ENCODE results near the gene HS3ST5. TPM values are rescaled to one million over a fixed set of nuclear protein-coding genes. Genes with fewer than 3 reads are reported as not detected.
"Not testable (repeated sequence)": the region's sequence is repeated elsewhere in the genome, so short reads cannot be mapped to it uniquely, and the experiment has no call there.

HS3ST5 gene
- total and polyA plus RNA-seq, 4 donors, result not detected

DNA sequence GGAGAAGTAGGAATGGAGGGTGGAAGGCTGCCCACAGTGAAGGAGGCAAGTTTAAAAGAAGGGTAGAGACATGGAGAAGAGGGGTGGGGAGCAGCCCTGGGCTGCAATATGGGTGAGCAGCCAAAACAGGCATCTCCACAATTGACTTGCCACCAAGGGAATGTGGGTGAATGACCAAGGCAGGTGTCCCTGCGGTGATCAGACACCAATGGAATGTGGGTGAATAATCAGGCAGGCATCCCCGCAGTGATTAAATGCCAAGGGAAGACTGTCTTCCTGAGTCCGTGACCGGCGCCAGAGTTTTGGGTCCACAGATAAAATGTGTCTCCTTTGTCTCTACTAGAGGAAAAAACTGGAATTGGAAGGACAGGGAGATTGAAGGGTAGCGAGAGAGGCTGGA is 325.7 kb downstream of the HS3ST5 start:
- WGBS, result 94% methylated on average over 6 of the region's 6 CpGs
- H3K36me3 ChIP-seq (ENCODE audit: control insufficient read depth in 4 of 4, insufficient read depth in 3 of 4, low read depth in 1 of 4, low read length in 3 of 4); H3K4me1 ChIP-seq (ENCODE audit: control insufficient read depth in 4 of 4, insufficient read depth in 4 of 4, low read length in 3 of 4); DNase-seq (ENCODE audit: low spot score); H3K27ac ChIP-seq (ENCODE audit: low read depth in 1 of 2, low read length in 2 of 2); H3K9me3 ChIP-seq (ENCODE audit: control insufficient read depth in 4 of 4, low read length in 3 of 4); H3K4me3 ChIP-seq (ENCODE audit: low read depth in 1 of 3, low read length in 3 of 3); H3K9ac ChIP-seq (ENCODE audit: low read depth in 1 of 2, low read length in 2 of 2); H3K27me3 ChIP-seq (ENCODE audit: control insufficient read depth in 4 of 4, insufficient read depth in 4 of 4, low read length in 3 of 4): not testable (repeated sequence)

DNA sequence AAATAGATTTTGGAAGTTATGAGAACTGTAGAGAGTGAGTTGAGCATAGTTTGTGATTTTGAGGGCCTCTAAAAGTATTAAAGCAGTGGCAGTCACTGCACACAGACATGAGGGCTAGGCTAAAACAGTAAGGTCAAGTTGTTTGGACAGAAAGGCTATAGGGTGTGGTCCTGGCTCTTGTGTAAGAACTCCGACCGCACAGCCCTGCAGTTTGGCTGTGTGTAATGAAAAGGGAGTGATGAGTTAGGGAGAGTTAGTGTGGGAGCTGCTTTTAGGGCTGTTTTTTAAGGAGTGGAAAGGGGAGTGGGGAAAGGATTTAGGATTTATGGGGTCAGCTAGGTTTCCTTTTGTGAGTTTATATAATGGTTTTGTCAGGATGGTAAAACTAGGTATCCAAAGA is 328.7 kb downstream of the HS3ST5 start:
- 67% methylated on average over 2 of the region's 2 CpGs for WGBS
- not testable (repeated sequence) for H3K4me1 ChIP-seq (ENCODE audit: control insufficient read depth in 4 of 4, insufficient read depth in 4 of 4, low read length in 3 of 4); H3K9ac ChIP-seq (ENCODE audit: low read depth in 1 of 2, low read length in 2 of 2); H3K9me3 ChIP-seq (ENCODE audit: control insufficient read depth in 4 of 4, low read length in 3 of 4); DNase-seq (ENCODE audit: low spot score); H3K27ac ChIP-seq (ENCODE audit: low read depth in 1 of 2, low read length in 2 of 2); H3K4me3 ChIP-seq (ENCODE audit: low read depth in 1 of 3, low read length in 3 of 3); H3K27me3 ChIP-seq (ENCODE audit: control insufficient read depth in 4 of 4, insufficient read depth in 4 of 4, low read length in 3 of 4); H3K36me3 ChIP-seq (ENCODE audit: control insufficient read depth in 4 of 4, insufficient read depth in 3 of 4, low read depth in 1 of 4, low read length in 3 of 4)

DNA sequence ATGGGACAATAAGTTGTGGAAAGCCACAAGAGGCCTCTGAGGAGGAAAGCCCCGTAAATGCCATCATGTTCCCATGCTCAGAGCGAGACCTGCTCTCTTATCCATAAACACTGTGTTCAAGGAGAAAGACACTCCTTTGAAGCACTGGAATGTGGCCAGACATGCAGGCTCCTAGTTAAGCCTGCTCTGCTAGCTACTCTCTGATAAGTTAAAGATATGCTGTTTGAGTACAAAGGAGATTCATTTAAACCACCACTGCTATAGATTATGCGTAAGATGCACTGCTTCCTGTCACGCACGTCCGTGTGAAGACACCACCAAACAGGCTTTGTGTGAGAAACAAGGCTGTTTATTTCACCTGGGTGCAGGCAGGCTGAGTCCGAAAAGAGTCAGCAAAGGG is 331.3 kb downstream of the HS3ST5 start:
- 60% methylated on average over 7 of the region's 7 CpGs for WGBS
- not testable (repeated sequence) for H3K9me3 ChIP-seq (ENCODE audit: control insufficient read depth in 4 of 4, low read length in 3 of 4); H3K9ac ChIP-seq (ENCODE audit: low read depth in 1 of 2, low read length in 2 of 2); H3K4me1 ChIP-seq (ENCODE audit: control insufficient read depth in 4 of 4, insufficient read depth in 4 of 4, low read length in 3 of 4); H3K4me3 ChIP-seq (ENCODE audit: low read depth in 1 of 3, low read length in 3 of 3); H3K27ac ChIP-seq (ENCODE audit: low read depth in 1 of 2, low read length in 2 of 2); H3K36me3 ChIP-seq (ENCODE audit: control insufficient read depth in 4 of 4, insufficient read depth in 3 of 4, low read depth in 1 of 4, low read length in 3 of 4); H3K27me3 ChIP-seq (ENCODE audit: control insufficient read depth in 4 of 4, insufficient read depth in 4 of 4, low read length in 3 of 4); DNase-seq (ENCODE audit: low spot score)

DNA sequence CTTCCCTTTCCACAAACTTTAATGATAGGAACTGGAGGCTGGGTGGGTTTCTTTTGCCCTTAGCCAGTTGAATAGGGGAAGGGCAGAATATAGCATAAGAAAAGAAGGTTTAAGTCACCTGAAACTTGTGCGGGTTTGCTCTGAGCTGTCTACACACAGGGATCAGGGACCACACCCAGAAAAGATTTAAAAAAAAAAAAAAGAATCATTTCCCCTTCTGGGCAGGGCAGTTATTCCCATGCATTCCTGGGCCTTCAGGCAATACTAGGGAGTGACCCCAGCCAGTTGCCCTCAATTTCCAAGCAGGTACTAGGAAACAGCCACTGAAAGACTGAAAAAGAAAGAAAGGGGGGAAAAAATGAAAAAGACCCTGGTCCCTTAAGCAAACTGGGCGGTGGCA is 332.3 kb downstream of the HS3ST5 start:
- peaks cover 0 to 2% (median 0%) of the 10 kb centered on the region in 4 donors for H3K27me3 ChIP-seq (ENCODE audit: control insufficient read depth in 4 of 4, insufficient read depth in 4 of 4, low read length in 3 of 4)
- TF ChIP-seq GABPA (IDR thresholded peaks at IDR 0.05 in 1 of 2, conservative IDR thresholded peaks at IDR 0.05 in 1 of 2), result no peak
- TF ChIP-seq, protein P1, sequence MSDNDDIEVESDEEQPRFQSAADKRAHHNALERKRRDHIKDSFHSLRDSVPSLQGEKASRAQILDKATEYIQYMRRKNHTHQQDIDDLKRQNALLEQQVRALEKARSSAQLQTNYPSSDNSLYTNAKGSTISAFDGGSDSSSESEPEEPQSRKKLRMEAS (IDR thresholded peaks at IDR 0.05), result no peak
- H3K9me3 ChIP-seq (ENCODE audit: control insufficient read depth in 4 of 4, low read length in 3 of 4), result no peaks in the 10 kb centered on the region
- no peaks in the 10 kb centered on the region for H3K4me1 ChIP-seq (ENCODE audit: control insufficient read depth in 4 of 4, insufficient read depth in 4 of 4, low read length in 3 of 4)
- no peaks in the 10 kb centered on the region for H3K36me3 ChIP-seq (ENCODE audit: control insufficient read depth in 4 of 4, insufficient read depth in 3 of 4, low read depth in 1 of 4, low read length in 3 of 4)
- H3K4me3 ChIP-seq (ENCODE audit: low read depth in 1 of 3, low read length in 3 of 3), result no peak overlapping the region
- DNase-seq (ENCODE audit: low spot score), result no peak
- no peak overlapping the region for H3K9ac ChIP-seq (ENCODE audit: low read depth in 1 of 2, low read length in 2 of 2)
- H3K27ac ChIP-seq (ENCODE audit: low read depth in 1 of 2, low read length in 2 of 2), result no peak overlapping the region
- 91% methylated on average over 2 of the region's 2 CpGs for WGBS

DNA sequence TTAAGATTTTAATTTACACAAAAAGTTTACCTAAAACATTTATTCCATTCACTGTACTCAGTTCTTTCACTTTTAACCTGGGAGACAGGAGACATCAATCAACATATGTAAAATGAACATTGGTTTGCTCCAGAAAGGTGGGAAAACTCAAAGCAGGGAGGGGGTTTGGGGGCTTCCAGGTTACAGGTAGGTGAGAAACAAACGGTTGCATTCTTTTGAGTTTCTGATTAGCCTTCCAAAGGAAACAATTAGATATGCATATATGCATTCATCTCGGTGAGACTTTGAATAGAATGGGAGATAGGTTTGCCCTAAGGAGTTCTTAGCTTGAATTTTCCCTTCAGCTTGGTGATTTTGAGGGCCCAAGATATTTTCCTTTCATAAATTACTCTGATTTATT is 333.6 kb downstream of the HS3ST5 start:
- H3K9me3 ChIP-seq (ENCODE audit: control insufficient read depth in 4 of 4, low read length in 3 of 4), result peaks cover 0 to 2% (median 0%) of the 10 kb centered on the region in 4 donors
- DNase-seq (ENCODE audit: low spot score), result no peak
- no peak for TF ChIP-seq JUND (IDR thresholded peaks at IDR 0.05)
- no peak for TF ChIP-seq GABPA (IDR thresholded peaks at IDR 0.05 in 1 of 2, conservative IDR thresholded peaks at IDR 0.05 in 1 of 2)
- TF ChIP-seq FOXA2 (IDR thresholded peaks at IDR 0.05), result no peak
- TF ChIP-seq, protein P2, sequence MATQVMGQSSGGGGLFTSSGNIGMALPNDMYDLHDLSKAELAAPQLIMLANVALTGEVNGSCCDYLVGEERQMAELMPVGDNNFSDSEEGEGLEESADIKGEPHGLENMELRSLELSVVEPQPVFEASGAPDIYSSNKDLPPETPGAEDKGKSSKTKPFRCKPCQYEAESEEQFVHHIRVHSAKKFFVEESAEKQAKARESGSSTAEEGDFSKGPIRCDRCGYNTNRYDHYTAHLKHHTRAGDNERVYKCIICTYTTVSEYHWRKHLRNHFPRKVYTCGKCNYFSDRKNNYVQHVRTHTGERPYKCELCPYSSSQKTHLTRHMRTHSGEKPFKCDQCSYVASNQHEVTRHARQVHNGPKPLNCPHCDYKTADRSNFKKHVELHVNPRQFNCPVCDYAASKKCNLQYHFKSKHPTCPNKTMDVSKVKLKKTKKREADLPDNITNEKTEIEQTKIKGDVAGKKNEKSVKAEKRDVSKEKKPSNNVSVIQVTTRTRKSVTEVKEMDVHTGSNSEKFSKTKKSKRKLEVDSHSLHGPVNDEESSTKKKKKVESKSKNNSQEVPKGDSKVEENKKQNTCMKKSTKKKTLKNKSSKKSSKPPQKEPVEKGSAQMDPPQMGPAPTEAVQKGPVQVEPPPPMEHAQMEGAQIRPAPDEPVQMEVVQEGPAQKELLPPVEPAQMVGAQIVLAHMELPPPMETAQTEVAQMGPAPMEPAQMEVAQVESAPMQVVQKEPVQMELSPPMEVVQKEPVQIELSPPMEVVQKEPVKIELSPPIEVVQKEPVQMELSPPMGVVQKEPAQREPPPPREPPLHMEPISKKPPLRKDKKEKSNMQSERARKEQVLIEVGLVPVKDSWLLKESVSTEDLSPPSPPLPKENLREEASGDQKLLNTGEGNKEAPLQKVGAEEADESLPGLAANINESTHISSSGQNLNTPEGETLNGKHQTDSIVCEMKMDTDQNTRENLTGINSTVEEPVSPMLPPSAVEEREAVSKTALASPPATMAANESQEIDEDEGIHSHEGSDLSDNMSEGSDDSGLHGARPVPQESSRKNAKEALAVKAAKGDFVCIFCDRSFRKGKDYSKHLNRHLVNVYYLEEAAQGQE (IDR thresholded peaks at IDR 0.05), result no peak
- TF ChIP-seq TAF1 (conservative IDR thresholded peaks at IDR 0.05), result no peak
- TF ChIP-seq, protein P3, sequence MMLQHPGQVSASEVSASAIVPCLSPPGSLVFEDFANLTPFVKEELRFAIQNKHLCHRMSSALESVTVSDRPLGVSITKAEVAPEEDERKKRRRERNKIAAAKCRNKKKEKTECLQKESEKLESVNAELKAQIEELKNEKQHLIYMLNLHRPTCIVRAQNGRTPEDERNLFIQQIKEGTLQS (IDR thresholded peaks at IDR 0.05), result no peak
- TF ChIP-seq, protein P1 (IDR thresholded peaks at IDR 0.05), result no peak
- TF ChIP-seq RXRA (IDR thresholded peaks at IDR 0.05), result no peak
- TF ChIP-seq FOXA1 (IDR thresholded peaks at IDR 0.05), result no peak
- TF ChIP-seq EGR1 (IDR thresholded peaks at IDR 0.05; ENCODE audit: low read depth in 2 of 2), result no peak
- TF ChIP-seq NR2F2 (IDR thresholded peaks at IDR 0.05), result no peak
- TF ChIP-seq YY1 (IDR thresholded peaks at IDR 0.05), result no peak
- TF ChIP-seq HNF4G (IDR thresholded peaks at IDR 0.05), result no peak
- TF ChIP-seq, protein P4, sequence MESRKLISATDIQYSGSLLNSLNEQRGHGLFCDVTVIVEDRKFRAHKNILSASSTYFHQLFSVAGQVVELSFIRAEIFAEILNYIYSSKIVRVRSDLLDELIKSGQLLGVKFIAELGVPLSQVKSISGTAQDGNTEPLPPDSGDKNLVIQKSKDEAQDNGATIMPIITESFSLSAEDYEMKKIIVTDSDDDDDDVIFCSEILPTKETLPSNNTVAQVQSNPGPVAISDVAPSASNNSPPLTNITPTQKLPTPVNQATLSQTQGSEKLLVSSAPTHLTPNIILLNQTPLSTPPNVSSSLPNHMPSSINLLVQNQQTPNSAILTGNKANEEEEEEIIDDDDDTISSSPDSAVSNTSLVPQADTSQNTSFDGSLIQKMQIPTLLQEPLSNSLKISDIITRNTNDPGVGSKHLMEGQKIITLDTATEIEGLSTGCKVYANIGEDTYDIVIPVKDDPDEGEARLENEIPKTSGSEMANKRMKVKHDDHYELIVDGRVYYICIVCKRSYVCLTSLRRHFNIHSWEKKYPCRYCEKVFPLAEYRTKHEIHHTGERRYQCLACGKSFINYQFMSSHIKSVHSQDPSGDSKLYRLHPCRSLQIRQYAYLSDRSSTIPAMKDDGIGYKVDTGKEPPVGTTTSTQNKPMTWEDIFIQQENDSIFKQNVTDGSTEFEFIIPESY (IDR thresholded peaks at IDR 0.05), result no peak
- no peak for TF ChIP-seq RAD21 (IDR thresholded peaks at IDR 0.05)

More for the DNA sequence above, 333.6 kb downstream of the HS3ST5 start:
- WGBS, result 42% methylated on average over 2 of the region's 2 CpGs
- H3K36me3 ChIP-seq (ENCODE audit: control insufficient read depth in 4 of 4, insufficient read depth in 3 of 4, low read depth in 1 of 4, low read length in 3 of 4), result no peaks in the 10 kb centered on the region
- no peak overlapping the region for H3K27ac ChIP-seq (ENCODE audit: low read depth in 1 of 2, low read length in 2 of 2)
- H3K4me3 ChIP-seq (ENCODE audit: low read depth in 1 of 3, low read length in 3 of 3), result no peak overlapping the region
- peaks cover 0 to 2% (median 0%) of the 10 kb centered on the region in 4 donors for H3K27me3 ChIP-seq (ENCODE audit: control insufficient read depth in 4 of 4, insufficient read depth in 4 of 4, low read length in 3 of 4)
- no peak overlapping the region for H3K9ac ChIP-seq (ENCODE audit: low read depth in 1 of 2, low read length in 2 of 2)
- no peaks in the 10 kb centered on the region for H3K4me1 ChIP-seq (ENCODE audit: control insufficient read depth in 4 of 4, insufficient read depth in 4 of 4, low read length in 3 of 4)
